GM18951 (cell line): ENCODE results near the gene PRRG2.

Experiments used
- POLR2A ChIP-seq: IDR thresholded peaks from 4 replicates; pipeline ENCODE4 v1.6.1; 2011; ENCODE audit warnings: mild to moderate bottlenecking; ENCODE audit not compliant: insufficient read length, insufficient read depth; ENCODE audit errors: extremely low read depth
- in situ Hi-C: fragments of 300-500 bp; cut with MboI; formaldehyde crosslinking; loops from one replicate; pipeline ENCODE4 v1.12.0; 2022; ENCODE audit warnings: low sequenced_read_pairs, mixed read lengths, inconsistent platforms; ENCODE audit not compliant: unreplicated experiment

The PRRG2 gene

DNA sequence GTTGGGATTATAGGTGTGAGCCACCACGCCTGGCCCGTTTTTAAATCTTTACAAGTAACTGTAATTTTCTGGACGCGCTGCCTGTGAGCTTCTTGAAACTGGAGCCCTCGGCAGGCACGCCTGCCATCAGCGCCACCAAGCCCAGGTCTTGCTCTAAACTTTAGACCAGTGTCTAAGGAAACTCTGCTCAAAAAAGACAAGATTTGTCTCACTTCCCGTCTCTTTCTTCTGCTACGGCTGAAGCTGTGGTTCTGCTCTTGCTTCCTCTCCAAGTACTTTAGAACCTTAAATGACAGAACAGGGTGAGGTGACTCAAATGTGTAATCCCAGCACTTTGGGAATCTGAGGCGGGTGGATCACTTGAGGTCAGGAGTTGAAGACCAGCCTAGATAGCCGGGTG, 28.4 kb upstream of the PRRG2 start:
- in situ Hi-C loops = no loop called here
- no peak for TF ChIP-seq POLR2A

DNA sequence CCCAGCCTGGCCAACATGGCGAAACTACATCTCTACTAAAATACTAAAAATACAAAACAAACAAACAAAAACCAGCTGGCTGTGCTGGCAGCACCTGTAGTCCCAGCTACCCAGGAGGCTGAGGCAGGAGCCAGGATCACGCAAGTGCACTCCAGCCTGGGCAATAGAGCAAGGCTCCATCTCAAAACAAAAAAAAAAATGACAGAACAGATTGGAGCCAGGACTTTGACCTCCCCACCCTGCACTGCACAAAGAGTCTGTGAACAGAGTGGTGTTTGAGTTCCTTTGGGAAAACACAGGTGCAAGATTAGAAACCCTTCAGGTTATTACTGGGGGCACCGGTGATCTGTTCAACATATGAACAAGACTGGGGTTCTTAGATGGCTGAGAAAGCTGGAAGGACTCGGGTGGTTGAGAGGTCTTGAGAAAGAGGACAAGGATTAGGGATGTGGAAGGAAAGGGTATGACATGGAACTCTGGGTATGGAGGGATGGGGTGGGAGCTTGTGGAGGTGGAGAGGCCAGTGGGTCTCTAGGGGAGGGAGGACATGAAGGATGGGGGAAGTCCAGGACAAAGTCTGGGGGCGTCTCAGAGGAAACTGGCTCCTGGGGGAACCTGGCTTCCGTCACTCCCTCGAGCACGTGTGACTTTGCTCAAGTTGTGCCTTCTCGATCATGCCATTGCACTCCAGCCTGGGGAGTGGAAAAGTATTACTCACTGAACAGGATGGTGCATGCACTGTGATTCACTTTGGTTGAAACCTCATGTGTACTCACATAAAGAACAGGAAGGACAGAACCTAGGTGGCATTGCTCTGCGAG, 27.5 kb upstream of the PRRG2 start:
- in situ Hi-C loops = no loop called here
- TF ChIP-seq POLR2A = no peak

DNA sequence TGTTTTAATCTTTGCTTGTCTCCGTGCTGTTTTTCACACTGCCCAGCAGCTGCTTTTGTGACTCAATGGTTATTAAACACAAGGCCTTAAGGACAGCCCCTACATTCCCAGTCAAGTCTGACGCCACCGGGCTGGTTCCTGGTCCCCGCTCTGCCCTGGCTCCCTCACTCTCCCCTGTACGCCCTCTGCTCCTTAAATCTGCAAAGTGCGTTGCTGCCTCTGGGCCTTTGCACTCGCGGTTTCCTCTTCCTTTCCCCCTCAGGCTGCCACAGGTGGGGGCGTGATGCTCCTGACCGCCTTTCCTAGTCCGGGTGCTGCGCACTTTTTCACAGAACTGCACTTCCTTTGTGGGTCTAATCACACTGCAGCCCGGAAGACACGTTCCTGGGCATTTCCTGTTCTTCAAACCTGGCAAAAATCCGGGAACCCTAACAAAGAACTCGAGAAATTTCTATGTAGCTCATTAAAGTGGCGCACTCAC, 26.4 kb upstream of the PRRG2 start:
- in situ Hi-C loops = no loop called here

DNA sequence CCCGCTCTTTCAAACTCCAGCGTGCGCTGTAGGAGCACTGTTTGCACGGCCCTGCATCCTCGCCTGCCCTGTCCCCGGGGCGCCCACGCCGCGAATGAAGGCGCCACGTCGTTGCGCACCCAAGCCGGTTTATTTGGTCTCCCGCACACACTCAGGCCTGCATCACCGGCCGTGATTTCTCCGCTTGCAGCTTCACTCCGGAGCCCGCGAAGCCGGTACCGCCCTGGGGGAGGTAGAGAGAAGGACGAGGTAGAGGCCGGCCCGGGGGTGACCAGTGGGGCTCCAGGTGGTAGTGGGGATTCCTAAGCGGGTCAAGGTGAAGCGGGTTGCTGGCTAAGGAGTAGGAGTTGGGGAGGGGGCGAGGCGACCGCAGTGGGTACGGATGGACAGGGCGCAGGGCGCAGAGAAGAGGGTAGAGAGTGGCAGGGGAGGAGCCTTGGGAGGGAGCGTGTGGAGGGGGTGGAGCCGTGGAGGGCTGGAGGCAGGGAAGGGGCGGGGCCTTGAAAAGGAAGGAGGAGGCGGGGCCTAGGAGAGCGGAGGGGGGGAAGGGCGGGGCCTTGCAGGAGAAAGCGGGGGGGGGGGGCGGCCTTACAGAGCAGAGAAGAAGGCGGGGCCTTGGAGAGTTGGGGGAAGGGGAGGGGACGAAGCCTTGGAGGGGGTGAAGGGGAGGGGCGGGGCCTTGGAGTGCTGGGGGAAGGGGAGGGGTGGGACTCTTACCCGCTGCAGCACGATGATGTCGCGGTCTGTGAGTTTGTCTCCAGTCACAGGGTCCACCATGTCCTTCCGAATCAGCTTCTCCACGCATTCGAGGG, 25.3 kb upstream of the PRRG2 start:
- TF ChIP-seq POLR2A = no peak
- in situ Hi-C loops = no loop called here

More for the DNA sequence above, 26.4 kb upstream of the PRRG2 start:
- no peak for TF ChIP-seq POLR2A

DNA sequence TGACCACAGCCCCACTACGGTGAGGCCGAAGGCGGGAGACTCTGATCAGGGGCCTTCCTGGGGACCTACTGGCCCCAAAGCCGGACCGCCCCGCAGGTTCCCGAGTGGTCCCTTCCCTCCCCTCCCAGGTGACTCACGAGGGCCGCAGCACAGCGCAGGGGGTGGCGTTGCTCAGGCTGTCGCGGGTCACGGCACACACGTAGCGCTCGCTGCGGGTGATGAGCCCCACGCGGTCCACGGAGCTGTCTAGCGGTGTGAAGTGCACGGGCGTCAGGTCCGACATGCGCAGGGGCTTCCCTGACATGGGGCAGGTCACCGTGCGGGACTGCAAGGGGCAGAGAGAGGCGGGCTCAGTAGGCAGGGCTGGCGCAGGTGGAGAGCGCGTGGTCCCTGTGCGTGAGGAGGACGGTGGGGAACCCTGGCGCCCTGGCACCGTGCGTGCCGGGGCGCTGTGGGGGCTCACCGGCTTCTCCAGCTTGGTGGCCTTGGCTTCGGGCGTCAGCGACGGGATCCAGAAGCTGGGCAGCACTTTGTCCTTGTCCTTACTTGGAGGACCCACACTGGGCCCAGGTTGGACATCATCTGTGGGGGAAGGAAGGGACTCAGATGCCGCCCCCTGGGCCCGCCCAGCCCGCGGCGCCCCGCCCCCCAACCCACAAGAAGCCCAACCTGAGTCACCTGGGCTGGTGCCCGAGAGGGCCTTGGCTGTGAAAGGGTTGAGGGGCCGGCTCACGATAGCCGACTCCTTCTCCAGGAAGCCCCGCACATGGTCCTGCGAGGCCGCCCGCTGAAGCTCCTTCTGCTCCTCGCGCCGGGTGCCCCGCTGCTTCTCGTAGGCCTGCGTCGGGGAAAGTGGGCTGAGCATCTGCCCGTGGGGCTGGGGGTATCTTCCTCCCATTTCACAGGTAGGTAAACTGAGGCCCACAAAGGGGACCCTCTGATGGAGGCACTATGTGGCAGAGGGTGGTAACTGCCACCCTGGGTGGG, 24.4 kb upstream of the PRRG2 start:
- no peak for TF ChIP-seq POLR2A
- in situ Hi-C loops = no loop called here

DNA sequence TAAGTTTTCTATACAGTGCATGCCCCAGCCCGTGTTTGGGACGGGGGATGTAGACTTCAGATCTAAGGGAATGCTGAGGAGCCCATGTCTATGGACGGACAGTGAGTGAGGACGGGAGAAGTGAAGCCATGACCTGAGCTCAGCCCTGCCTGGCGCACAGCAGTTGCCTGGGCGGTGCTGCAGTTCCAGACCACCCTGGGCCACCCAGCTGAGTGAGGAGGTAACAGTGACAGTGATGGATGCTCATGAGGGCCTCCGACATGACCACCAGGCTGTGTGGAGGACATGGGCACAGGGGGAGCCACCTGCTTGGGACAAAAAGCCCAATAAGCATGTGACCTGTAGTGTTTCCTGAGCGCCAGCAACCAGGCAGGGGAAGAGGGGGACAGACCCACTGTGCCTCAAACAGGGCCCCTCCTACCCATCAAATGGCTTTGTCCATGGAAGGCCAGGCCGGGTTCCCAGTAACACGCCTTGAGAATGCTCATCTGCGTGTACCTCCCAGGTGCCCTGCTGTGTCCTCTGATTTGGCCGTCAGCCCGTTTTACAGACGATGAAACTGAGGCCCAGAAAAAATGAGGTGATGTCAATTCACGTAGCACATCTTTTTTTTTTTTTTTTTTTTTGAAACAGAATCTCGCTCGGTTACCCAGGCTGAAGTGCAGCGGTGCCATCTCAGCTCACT, 23.3 kb upstream of the PRRG2 start:
- in situ Hi-C loops = no loop called here
- TF ChIP-seq POLR2A = no peak

DNA sequence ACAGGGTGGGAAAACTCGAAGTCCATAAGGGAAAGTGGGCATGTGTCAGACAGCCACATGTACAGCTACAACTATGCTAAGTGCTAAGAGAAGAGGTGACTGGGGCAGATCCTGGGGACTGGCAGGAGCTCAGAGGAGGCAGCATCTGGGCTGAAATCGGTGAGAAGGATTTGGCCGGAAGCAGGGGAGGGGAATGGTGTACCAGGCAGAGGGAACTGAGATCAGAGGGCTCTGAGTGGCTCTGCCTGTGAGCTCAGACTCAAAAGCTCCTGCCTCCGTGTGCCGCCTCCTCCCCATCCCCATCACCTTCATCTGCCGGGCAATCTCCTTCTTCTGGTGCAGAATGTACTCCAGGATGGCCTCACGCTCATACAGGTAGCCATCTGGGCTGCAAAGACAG, 22.5 kb upstream of the PRRG2 start:
- TF ChIP-seq POLR2A = no peak
- in situ Hi-C loops = no loop called here

DNA sequence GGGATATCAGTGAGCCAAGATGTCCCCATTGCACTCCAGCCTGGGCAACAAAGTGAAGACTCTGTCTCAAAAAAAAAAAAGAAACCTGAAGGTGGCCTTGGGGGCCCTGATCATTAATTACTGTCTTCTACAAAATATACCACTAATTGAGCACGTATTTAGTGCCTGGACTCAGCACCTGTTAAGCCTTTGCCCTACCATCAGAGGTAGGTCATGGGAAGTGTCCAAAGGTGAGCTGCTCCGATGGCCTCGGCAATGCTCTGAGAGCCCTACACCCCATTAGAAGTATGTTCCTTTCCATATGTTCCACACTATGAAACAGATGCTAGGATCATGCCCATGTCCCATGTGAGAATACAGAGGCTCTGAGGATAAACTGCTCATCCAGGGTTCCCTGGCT, 21.7 kb upstream of the PRRG2 start:
- no peak for TF ChIP-seq POLR2A
- in situ Hi-C loops = no loop called here

DNA sequence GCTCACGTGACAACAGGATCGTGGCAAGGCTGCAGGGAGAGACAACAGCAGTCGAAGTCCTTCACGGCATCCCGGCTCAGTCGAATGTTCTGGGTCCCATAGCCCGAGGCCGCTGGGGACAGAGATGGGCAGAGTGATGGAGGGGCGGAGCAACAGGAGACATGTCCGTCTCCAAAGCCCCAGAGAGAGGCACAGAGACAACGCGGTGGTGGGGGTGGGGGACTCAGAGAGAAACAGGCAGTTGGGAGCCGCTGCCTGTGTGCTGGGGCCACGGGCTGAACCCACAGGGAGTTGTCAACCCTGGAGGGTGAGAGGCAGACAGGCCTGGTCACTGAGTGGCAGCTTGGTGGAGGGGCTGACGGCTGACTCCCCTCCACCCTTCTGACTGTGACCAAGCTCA, 21.2 kb upstream of the PRRG2 start:
- no peak for TF ChIP-seq POLR2A
- in situ Hi-C loops = no loop called here

DNA sequence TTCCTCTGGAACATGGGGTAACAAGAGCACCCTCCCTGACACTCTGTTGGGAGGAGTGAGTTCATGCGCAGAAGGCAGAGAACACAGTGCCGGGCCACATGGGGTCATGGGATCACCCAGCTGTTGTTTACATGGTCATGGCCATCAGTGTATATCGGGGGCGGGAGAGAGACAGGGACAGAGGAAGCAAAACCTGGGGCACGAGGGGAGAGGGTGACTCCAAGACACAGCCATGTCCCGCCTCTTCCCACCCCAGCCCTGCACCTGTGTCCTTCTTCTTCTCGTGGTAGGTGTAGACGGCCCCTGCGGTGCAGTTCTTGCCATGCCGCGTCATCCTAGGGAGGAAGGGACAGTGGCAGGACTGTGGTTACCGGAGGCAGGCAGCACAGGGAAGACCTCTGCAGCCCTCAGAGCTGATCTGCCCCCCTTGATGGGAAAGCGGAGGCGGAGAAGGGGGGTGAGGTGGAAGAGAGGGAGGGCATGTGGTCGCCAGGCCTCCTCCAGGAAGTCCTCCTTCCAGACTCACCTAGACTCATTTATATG, 20.7 kb upstream of the PRRG2 start:
- in situ Hi-C loops = no loop called here
- no peak for TF ChIP-seq POLR2A

DNA sequence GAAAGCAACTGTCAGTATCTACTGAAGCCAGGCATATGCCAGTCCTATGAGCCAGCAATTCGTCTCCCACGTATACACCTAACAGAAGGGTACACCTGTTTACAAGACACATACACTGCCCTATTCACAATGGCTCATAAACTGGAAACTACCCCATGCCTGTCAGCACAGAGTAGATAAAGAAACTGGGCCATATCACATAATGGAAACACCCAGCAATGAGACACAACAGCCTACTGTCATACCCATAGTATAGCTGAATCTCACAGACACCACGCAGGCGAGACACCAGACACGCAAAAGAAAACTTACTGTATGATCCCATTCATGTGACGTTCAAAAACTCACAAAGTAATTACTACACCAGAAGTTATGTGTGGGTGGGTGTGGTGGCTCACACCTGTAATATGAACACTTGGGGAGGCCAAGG, 16.5 kb upstream of the PRRG2 start:
- in situ Hi-C loops = no loop called here
- TF ChIP-seq POLR2A = no peak

DNA sequence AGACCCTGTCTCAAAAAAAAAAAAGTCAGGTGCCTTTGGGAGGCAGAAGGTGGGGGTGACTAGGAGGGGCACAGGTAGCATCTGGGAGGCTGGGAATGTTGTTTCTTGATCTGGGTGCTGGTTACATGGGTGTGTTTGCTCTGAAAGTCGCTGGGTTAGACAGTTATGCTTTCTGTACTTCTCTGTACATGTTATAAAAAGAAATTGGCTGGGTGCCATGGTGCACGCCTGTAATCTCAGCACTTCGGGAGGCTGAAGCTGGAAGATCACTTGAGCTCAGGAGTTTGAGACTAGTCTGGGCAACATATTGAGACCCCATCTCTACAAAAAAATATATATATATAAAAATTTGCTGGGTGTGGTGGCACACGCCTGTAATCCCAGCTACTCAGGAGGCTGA, 15.9 kb upstream of the PRRG2 start:
- in situ Hi-C loops = no loop called here

DNA sequence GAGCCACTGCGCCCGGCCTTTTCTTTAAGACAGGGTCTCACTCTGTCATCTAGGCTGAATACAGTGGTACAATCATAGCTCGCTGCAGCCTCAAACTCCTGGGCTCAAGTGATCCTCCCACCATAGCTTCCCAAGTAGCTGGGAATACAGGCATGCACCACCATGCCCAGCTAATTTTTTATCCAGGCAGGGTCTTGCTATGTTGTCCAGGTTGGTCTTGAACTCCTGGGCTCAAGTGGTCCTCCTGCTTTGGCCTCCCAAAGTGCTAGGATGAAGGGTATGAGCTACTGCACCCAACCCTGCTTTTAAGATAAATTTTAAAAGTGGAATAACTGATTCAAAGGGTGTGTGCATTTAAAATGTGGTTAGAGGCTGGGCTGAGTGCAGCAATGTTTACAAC, 14.8 kb upstream of the PRRG2 start:
- in situ Hi-C loops = no loop called here
- TF ChIP-seq POLR2A = no peak

More for the DNA sequence above, 15.9 kb upstream of the PRRG2 start:
- no peak for TF ChIP-seq POLR2A
